GM18873 (cell line): Measurements from ENCODE around the gene ST8SIA6.
"Not testable (repeated sequence)": the region's sequence is repeated elsewhere in the genome, so short reads cannot be mapped to it uniquely, and the experiment has no call there.

ENCODE experiments used
- ATAC-seq: cut with Tn5 transposase; IDR thresholded peaks from one replicate; pipeline ENCODE4 v1.9.1; 2021; ENCODE audit warnings: mild to moderate bottlenecking, moderate library complexity, moderate number of reproducible peaks; ENCODE audit not compliant: unreplicated experiment, low FRiP score

The ST8SIA6 gene

GRCh38 chr10:17427666-17428350 is 26.6 kb downstream of the ST8SIA6 start:
- no peak for ATAC-seq

- no peak for ATAC-seq
Measured at GRCh38 chr10:17427201-17427600, 27.2 kb downstream of the ST8SIA6 start.

- no peak for ATAC-seq
Measured at GRCh38 chr10:17426263-17426750, 28.1 kb downstream of the ST8SIA6 start.

- ATAC-seq = no peak
Measured at GRCh38 chr10:17425584-17426262, 28.7 kb downstream of the ST8SIA6 start.

GRCh38 chr10:17423632-17424186 is 30.7 kb downstream of the ST8SIA6 start:
- ATAC-seq = no peak

GRCh38 chr10:17422931-17423330 is 31.5 kb downstream of the ST8SIA6 start:
- no peak for ATAC-seq

- no peak for ATAC-seq
Measured at GRCh38 chr10:17418249-17418648, 36.1 kb downstream of the ST8SIA6 start.

- ATAC-seq = no peak
Measured at GRCh38 chr10:17416442-17417211, 37.8 kb downstream of the ST8SIA6 start.

- ATAC-seq = no peak
Measured at GRCh38 chr10:17415046-17415658, 39.2 kb downstream of the ST8SIA6 start.

GRCh38 chr10:17414484-17414883 is 39.9 kb downstream of the ST8SIA6 start:
- ATAC-seq = no peak

GRCh38 chr10:17413876-17414275 is 40.5 kb downstream of the ST8SIA6 start:
- ATAC-seq = no peak

- ATAC-seq = no peak
Measured at GRCh38 chr10:17412323-17412722, 42.1 kb downstream of the ST8SIA6 start.

- no peak for ATAC-seq
Measured at GRCh38 chr10:17410907-17411306, 43.5 kb downstream of the ST8SIA6 start.

GRCh38 chr10:17409170-17409733 is 45.1 kb downstream of the ST8SIA6 start:
- no peak for ATAC-seq

GRCh38 chr10:17407047-17407446 is 47.3 kb downstream of the ST8SIA6 start:
- no peak for ATAC-seq

- ATAC-seq = no peak
Measured at GRCh38 chr10:17406036-17406834, 48.2 kb downstream of the ST8SIA6 start.

GRCh38 chr10:17403161-17403560 is 51.2 kb downstream of the ST8SIA6 start:
- ATAC-seq = no peak

GRCh38 chr10:17402040-17402439 is 52.4 kb downstream of the ST8SIA6 start:
- not testable (repeated sequence) for ATAC-seq

- no peak for ATAC-seq
Measured at GRCh38 chr10:17396004-17396403, 58.4 kb downstream of the ST8SIA6 start.
